GM12864 (cell line): ENCODE results near the gene TCP11.

Source experiments
- DNase-seq: peaks from one replicate; pipeline ENCODE4 v3.0.0-alpha.2; 2011; ENCODE audit warnings: low read depth
- H3K4me3 ChIP-seq: 2 replicates; pipeline ENCODE4 v1.5.1; 2011; ENCODE audit warnings: mild to moderate bottlenecking, low read depth, low read length, control low read depth
- TF ChIP-seq, protein P1 (sequence below): IDR thresholded peaks from 2 replicates; pipeline ENCODE4 v1.5.1; 2011; ENCODE audit warnings: low read depth, mild to moderate bottlenecking, moderate library complexity, low read length, control low read depth, inconsistent platforms; ENCODE audit errors: missing control alignments

Gene TCP11

DNA sequence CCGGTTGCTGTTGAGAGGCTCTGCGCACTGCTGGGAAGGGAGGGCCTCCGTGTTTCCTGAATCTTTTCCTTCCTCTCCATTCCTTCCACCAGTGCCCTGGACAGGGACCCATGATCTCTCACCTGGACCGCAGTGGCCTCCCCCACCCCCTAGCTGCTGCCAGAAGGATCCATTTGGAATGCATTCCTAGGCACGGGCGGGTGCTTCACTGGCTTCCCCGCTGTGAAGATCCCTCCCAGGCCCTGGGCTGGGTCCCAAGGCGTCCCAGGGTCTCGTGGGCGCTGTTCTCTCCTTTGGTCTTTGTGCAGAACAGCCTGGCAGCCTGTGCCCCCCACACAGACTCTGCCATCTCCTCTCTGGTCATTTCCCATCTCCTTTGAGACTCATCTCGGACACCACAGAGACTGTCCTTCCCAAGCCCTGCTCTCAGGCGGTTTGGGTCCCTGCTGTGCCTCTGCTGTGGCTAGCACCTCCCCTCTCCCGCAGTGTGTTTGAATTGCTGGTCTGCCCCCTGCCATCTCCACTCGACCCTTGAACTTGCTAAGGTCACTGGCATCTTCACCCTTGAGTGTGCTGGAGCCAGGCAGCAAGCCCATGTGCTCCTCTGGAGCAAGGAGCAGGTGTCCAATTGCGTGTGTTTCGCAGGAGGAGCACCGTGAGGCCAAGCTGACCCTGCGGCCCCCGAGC, 59.0 kb downstream of the TCP11 start:
- H3K4me3 ChIP-seq: no peak overlapping the region
- DNase-seq: no peak
- TF ChIP-seq, protein P1, sequence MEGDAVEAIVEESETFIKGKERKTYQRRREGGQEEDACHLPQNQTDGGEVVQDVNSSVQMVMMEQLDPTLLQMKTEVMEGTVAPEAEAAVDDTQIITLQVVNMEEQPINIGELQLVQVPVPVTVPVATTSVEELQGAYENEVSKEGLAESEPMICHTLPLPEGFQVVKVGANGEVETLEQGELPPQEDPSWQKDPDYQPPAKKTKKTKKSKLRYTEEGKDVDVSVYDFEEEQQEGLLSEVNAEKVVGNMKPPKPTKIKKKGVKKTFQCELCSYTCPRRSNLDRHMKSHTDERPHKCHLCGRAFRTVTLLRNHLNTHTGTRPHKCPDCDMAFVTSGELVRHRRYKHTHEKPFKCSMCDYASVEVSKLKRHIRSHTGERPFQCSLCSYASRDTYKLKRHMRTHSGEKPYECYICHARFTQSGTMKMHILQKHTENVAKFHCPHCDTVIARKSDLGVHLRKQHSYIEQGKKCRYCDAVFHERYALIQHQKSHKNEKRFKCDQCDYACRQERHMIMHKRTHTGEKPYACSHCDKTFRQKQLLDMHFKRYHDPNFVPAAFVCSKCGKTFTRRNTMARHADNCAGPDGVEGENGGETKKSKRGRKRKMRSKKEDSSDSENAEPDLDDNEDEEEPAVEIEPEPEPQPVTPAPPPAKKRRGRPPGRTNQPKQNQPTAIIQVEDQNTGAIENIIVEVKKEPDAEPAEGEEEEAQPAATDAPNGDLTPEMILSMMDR: no peak

DNA sequence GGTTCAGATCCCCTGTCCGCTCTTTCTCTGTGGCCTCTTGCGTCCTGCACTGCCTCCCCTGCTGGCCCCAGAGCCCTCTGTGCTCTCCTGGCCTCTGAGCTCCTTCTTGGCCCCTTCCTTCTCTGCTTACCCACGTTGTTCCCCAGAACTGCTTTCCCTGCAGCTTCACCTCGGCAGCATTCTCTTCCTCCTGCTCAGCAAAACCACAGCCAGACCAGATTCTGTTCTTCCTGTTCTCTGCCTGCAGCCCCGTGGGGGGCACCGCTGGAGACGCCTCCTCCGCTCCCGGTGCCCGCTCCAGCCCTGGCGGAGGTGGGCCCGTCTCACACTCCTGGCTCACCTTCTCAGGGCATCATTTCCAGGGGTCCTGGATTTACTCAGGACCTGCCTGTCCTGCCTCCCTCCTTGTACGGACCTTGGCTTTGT, 59.7 kb downstream of the TCP11 start:
- no peak overlapping the region for H3K4me3 ChIP-seq
- no peak for DNase-seq
- TF ChIP-seq, protein P1: no peak

DNA sequence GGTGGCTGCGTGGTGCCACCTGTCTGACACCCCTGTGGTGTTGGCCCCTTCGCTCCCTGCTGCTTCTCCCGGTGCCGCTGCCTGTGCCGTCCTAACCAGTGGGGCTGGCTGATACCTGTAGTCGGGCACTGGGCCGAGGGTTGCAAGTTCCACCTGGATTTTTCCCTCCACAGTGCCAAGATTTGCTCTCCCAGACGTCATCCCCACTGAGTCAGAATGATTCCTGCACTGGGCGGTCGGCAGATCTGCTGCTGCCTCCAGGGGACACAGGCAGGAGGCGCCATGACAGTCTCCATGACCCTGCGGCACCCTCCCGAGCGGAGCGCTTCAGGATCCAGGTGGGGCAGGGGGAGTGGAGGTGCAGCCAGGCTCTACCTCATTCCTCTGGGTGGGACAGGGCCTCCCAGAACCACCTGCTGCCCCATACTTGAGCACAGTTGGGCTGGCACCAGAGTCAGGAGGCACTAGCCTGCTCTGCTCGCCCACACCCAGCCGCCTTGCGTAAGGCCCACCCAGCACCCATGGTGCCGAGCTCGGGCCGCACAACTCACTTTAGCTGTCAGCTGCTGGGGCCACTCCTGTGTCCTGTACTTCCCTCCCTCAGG, 60.2 kb downstream of the TCP11 start:
- DNase-seq: no peak
- H3K4me3 ChIP-seq: no peak overlapping the region
- TF ChIP-seq, protein P1: no peak

DNA sequence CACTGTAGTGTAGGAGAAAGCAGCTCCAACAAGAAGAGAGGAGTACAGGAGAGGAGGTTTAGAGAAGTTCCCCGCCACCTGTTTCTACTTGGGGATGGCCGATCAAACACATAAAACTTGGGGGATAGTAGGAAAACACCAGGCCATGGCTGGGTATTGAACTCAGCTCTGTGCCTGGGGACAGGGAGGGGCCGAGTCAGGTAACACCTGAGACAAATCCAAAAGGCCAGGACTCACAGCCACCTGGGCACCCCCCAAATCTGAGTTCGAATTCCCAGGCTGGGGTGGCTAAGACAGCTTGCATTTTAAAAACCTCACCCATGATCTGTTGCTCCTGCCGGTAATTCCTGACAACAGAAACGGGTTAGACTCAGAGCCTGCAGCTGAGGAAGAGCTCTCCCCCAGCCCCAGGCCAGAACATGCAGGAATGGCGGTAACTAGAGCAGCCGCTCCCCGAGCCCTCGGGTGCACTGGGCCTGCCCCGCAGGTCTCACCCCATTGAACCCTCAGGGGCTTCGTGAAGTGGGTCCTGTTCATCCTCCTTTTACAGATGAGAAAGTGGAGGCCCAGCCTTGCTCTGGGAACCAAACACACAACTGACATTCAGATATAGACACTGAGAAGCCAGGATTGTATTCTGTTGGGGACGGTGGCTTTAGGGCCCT, 61.0 kb downstream of the TCP11 start:
- H3K4me3 ChIP-seq: no peak overlapping the region
- TF ChIP-seq, protein P1: no peak
- DNase-seq: no peak

DNA sequence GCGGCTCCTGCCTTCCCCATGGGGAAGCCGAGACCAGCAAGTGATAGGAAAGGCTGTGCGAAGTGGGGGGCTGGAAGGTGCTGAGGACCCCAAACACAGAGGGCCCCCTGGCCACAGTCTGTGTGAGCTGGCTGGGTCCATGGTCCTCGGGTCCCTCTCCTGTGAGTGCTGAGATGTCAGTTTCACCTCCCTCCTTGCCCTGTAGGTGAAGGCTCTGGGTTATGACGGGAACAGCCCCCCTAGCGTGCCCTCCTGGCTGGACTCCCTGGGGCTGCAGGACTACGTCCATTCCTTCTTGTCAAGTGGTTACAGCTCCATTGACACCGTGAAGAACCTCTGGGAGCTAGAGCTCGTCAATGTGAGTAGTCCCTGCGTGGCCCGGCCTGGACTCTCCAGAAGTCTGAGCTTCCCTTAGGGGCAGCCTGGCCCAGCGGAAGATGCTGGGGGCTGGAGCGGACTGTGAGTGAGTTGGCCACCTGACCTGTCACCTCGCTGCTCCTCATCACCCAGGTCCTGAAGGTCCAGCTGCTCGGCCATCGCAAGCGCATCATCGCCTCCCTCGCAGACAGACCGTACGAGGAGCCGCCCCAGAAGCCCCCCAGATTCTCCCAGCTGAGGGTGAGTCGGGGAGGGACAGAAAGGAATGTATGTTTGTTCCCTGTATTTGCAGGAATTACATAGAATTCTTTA, 61.7 kb downstream of the TCP11 start:
- H3K4me3 ChIP-seq: no peak overlapping the region
- TF ChIP-seq, protein P1: no peak
- no peak for DNase-seq

DNA sequence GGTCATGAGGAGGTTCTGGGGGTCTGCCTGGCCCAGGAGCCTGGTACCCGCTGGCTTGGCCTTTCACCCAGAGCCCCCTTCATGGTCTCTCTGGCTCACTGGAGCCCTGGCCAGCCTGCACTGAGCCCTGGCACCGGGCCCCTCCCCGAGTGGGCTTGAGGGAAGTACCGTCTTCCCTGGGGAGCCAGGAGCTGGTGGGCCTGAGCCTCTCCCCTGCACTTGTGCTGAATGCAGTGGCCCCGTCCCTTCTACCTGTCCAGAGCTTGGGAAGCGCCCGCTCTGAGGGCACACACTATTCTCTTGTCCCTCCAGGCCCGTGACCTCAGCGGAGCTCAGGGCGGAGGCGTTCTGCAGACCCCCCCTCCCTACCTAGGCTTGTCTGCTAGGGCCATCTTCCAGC, 62.2 kb downstream of the TCP11 start:
- TF ChIP-seq, protein P1: no peak
- no peak for DNase-seq
- H3K4me3 ChIP-seq: no peak overlapping the region
